Tibial artery (tissue), 4 donors: Measurements from ENCODE around the gene CARMIL1.

Experiments
- DNase-seq, 2 donors: peaks; one replicate each; pipeline ENCODE4 v3.0.0-alpha.2; 2019
- H3K27ac ChIP-seq, 2 donors: fragments of 200-600 bp; sonication (generic) in 1 of 2; 1 replicate in 1 of 2; 2 replicates in 1 of 2; pipeline ENCODE4 v1.5.1; 2018 to 2019; ENCODE audit warnings: mild to moderate bottlenecking in 1 of 2
- H3K27me3 ChIP-seq, 2 donors: fragments of 200-600 bp; sonication (generic) in 1 of 2; one replicate each; pipeline versions ENCODE4 v1.5.1 to v1.6.0; 2016 to 2019
- H3K36me3 ChIP-seq, 3 donors: fragments of 200-600 bp; sonication (generic) in 2 of 3; one replicate each; pipeline ENCODE4 v1.5.1; 2016 to 2019; ENCODE audit warnings: mild to moderate bottlenecking in 2 of 3
- H3K4me1 ChIP-seq, 4 donors: fragments of 200-600 bp; sonication (generic) in 2 of 4; 1 replicate in 3 of 4; 2 replicates in 1 of 4; pipeline ENCODE4 v1.5.1; 2016 to 2019
- H3K4me3 ChIP-seq, 2 donors: fragments of 200-600 bp; sonication (generic) in 1 of 2; 1 replicate in 1 of 2; 2 replicates in 1 of 2; pipeline ENCODE4 v1.5.1; 2018 to 2019; ENCODE audit warnings: mild to moderate bottlenecking in 2 of 2
- H3K9me3 ChIP-seq, 3 donors: fragments of 200-600 bp; sonication (generic) in 1 of 3; one replicate each; pipeline ENCODE4 v1.5.1; 2016 to 2019
- CTCF ChIP-seq, 2 experiments: fragments of 200-600 bp in 1 of 2; fragments of 450-650 bp in 1 of 2; IDR thresholded peaks; one replicate each; pipeline ENCODE4 v1.5.1; 2017 to 2019; ENCODE audit warnings: antibody characterized with exemption in 2 of 2, mild to moderate bottlenecking in 1 of 2, moderate library complexity in 1 of 2
- intact Hi-C: fragments of 100-400 bp; cut with DNase I; formaldehyde crosslinking; loops from one replicate; pipeline ENCODE4 v1.15.0; 2023; ENCODE audit warnings: low total_unique reads

Gene CARMIL1

GRCh38 chr6:25490018-25490801 is 211.0 kb downstream of the CARMIL1 start:
- H3K4me3 ChIP-seq: no peak overlapping the region
- H3K27ac ChIP-seq: peak overlapping the region; percentile 36 to 45
- H3K9me3 ChIP-seq: no peaks in the 10 kb centered on the region
- peak; percentile 79 to 84 for TF ChIP-seq CTCF (IDR thresholded peaks at IDR 0.05)
- peaks cover 0 to 10% (median 10%) of the 10 kb centered on the region in 4 donors for H3K4me1 ChIP-seq
- intact Hi-C loops: no loop called here
- DNase-seq: peak; percentile 78 to 85
- peaks cover 13 to 23% (median 17%) of the 10 kb centered on the region in 3 donors for H3K36me3 ChIP-seq
- no peaks in the 10 kb centered on the region for H3K27me3 ChIP-seq

GRCh38 chr6:25492951-25493350 is 213.8 kb downstream of the CARMIL1 start:
- Histone ChIP-seq H3K36me3 (peaks cover 13 to 23% (median 13%) of the 10 kb centered on the region in 3 donors), H3K27ac (no peak overlapping the region), H3K9me3 (no peaks in the 10 kb centered on the region), H3K4me1 (peaks cover 0 to 10% (median 10%) of the 10 kb centered on the region in 4 donors), H3K27me3 (no peaks in the 10 kb centered on the region), H3K4me3 (no peak overlapping the region)
- DNase-seq: no peak
- intact Hi-C loops: no loop called here
- no peak for TF ChIP-seq CTCF (IDR thresholded peaks at IDR 0.05)

GRCh38 chr6:25494469-25494868 is 215.3 kb downstream of the CARMIL1 start:
- Histone ChIP-seq H3K4me1 (peaks cover 0 to 10% (median 9%) of the 10 kb centered on the region in 4 donors), H3K27ac (no peak overlapping the region), H3K27me3 (no peaks in the 10 kb centered on the region), H3K36me3 (peaks cover 0 to 31% (median 9%) of the 10 kb centered on the region in 3 donors), H3K4me3 (no peak overlapping the region), H3K9me3 (no peaks in the 10 kb centered on the region)
- intact Hi-C loops: no loop called here
- TF ChIP-seq CTCF (IDR thresholded peaks at IDR 0.05): no peak
- DNase-seq: no peak

- TF ChIP-seq CTCF (IDR thresholded peaks at IDR 0.05): no peak
- Histone ChIP-seq H3K9me3 (no peaks in the 10 kb centered on the region), H3K4me1 (no peaks in the 10 kb centered on the region), H3K4me3 (no peak overlapping the region), H3K36me3 (peaks cover 16 to 28% (median 19%) of the 10 kb centered on the region in 3 donors), H3K27me3 (no peaks in the 10 kb centered on the region), H3K27ac (no peak overlapping the region)
- no peak for DNase-seq
- intact Hi-C loops: no loop called here
Observed at GRCh38 chr6:25497383-25498040, 218.3 kb downstream of the CARMIL1 start.

- Histone ChIP-seq H3K27ac (no peak overlapping the region), H3K4me3 (no peak overlapping the region), H3K36me3 (peaks cover 16 to 20% (median 18%) of the 10 kb centered on the region in 3 donors), H3K9me3 (no peaks in the 10 kb centered on the region), H3K27me3 (no peaks in the 10 kb centered on the region), H3K4me1 (no peaks in the 10 kb centered on the region)
- no peak for TF ChIP-seq CTCF (IDR thresholded peaks at IDR 0.05)
- intact Hi-C loops: no loop called here
- no peak for DNase-seq
Observed at GRCh38 chr6:25498505-25498904, 219.3 kb downstream of the CARMIL1 start.
